ENCODE measurements around the gene BANF2. TPM values are rescaled to one million over a fixed set of nuclear protein-coding genes. Genes with fewer than 3 reads are reported as not detected.
A peak's percentile ranks its signal among the peaks of the same experiment; 100 is the strongest.

BANF2 gene
- total and polyA plus RNA-seq, 12 donors = not detected

- Histone ChIP-seq H3K27ac (no peak overlapping the region), H3K27me3 (peaks cover 0 to 5% (median 0%) of the 10 kb centered on the region in 7 donors), H3K4me1 (peaks cover 6 to 29% (median 17%) of the 10 kb centered on the region in 9 donors), H3K9me3 (peaks cover 0 to 15% (median 0%) of the 10 kb centered on the region in 11 donors), H3K36me3 (peaks cover 0 to 16% (median 0%) of the 10 kb centered on the region in 9 donors), H3K4me3 (peak overlapping the region in 1 of 10 donors; percentile 84)
- intact Hi-C loops (cut with DNase I) = loop anchor here in 8 of 10 donors (2.0 to 10.0 kb wide), 12 partner anchors 71 to 281 kb away; partner anchors contain the start of genes DSTN (in 1 of the 8), MGME1 (in 1 of the 8) and SNX5 (in 1 of the 8)
- DNase-seq (no peak), ATAC-seq (no peak)
- TF ChIP-seq CTCF (IDR thresholded peaks at IDR 0.05) = no peak
- WGBS, 2 donors = 73 to 79% methylated on average over 10 of the region's 10 CpGs
These were observed 16.3 kb upstream of the BANF2 start for GRCh38 chr20:17683218-17684076.

- peaks cover 0 to 5% (median 0%) of the 10 kb centered on the region in 7 donors for H3K27me3 ChIP-seq
- 75 to 79% methylated on average over 13 of the region's 13 CpGs for WGBS, 2 donors
- DNase-seq (no peak), ATAC-seq (no peak)
- intact Hi-C loops (cut with DNase I) = loop anchor here in 8 of 10 donors (5.0 to 10.0 kb wide), 11 partner anchors 71 to 281 kb away; partner anchors contain the start of genes DSTN (in 1 of the 8), MGME1 (in 1 of the 8) and SNX5 (in 1 of the 8)
- H3K4me3 ChIP-seq = no peak overlapping the region
- H3K36me3 ChIP-seq = peaks cover 0 to 7% (median 0%) of the 10 kb centered on the region in 9 donors
- H3K27ac ChIP-seq = no peak overlapping the region
- H3K9me3 ChIP-seq = peaks cover 0 to 15% (median 0%) of the 10 kb centered on the region in 11 donors
- peaks cover 6 to 21% (median 16%) of the 10 kb centered on the region in 9 donors for H3K4me1 ChIP-seq
- no peak for TF ChIP-seq CTCF (IDR thresholded peaks at IDR 0.05)
These were observed 15.5 kb upstream of the BANF2 start for GRCh38 chr20:17684077-17684888.

- peaks cover 3 to 12% (median 7%) of the 10 kb centered on the region in 9 donors for H3K4me1 ChIP-seq
- peaks cover 0 to 5% (median 0%) of the 10 kb centered on the region in 7 donors for H3K27me3 ChIP-seq
- no peak overlapping the region for H3K4me3 ChIP-seq
- intact Hi-C loops (cut with DNase I) = loop anchor here in 5 of 10 donors (5.0 to 10.0 kb wide), 5 partner anchors 67 to 280 kb away; partner anchors contain the start of genes MGME1 (in 1 of the 5) and SNX5 (in 1 of the 5)
- WGBS, 2 donors = 61 to 68% methylated on average over 1 of the region's 1 CpG
- no peak for ATAC-seq
- no peak for TF ChIP-seq CTCF (IDR thresholded peaks at IDR 0.05)
- H3K9me3 ChIP-seq = peaks cover 0 to 20% (median 0%) of the 10 kb centered on the region in 11 donors
- H3K27ac ChIP-seq = no peak overlapping the region
- no peaks in the 10 kb centered on the region for H3K36me3 ChIP-seq
- no peak for DNase-seq
These were observed 14.6 kb upstream of the BANF2 start for GRCh38 chr20:17685168-17685567.

GRCh38 chr20:17687800-17688199 lies 12.0 kb upstream of the BANF2 start:
- Histone ChIP-seq H3K27ac (no peak overlapping the region), H3K9me3 (peaks cover 0 to 26% (median 0%) of the 10 kb centered on the region in 11 donors), H3K36me3 (no peaks in the 10 kb centered on the region), H3K4me3 (no peak overlapping the region), H3K27me3 (peaks cover 0 to 5% (median 0%) of the 10 kb centered on the region in 7 donors), H3K4me1 (peaks cover 0 to 4% (median 1%) of the 10 kb centered on the region in 9 donors)
- DNase-seq (no peak), ATAC-seq (no peak)
- intact Hi-C loops (cut with DNase I) = loop anchor here in 5 of 10 donors (5.0 to 10.0 kb wide), 5 partner anchors 65 to 277 kb away; partner anchors contain the start of genes MGME1 (in 1 of the 5) and SNX5 (in 1 of the 5)
- WGBS, 2 donors = 84 to 94% methylated on average over 3 of the region's 3 CpGs
- no peak for TF ChIP-seq CTCF (IDR thresholded peaks at IDR 0.05)
